ENCODE data around the gene TMPRSS13. TPM values are rescaled to one million over a fixed set of nuclear protein-coding genes. Genes with fewer than 3 reads are reported as not detected.

The TMPRSS13 gene
- total and polyA plus RNA-seq, 2 experiments from 2014 or later = 1.3 to 1.9 TPM

DNA sequence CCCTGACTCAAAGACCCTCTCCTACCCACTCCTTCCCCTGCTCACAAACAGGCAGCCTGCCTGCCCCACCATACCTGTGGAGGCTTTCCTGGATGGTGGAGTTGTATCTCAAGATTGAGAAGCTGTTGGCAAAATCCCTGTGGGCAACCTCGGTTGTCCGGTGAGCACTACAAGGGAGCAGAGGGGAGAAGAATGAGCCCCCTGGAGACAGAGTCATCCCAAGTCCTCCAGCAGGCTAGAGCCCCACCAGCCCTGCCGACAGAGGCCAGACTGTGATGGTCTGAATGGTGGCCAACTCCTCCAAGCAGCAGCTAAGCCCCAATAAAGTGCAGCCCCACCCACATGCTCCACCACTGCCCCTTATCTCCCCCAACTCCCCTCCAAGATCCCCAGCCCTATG, 17.5 kb downstream of the TMPRSS13 start:
- H3K9me3 ChIP-seq (ENCODE audit: low read depth) = no peaks in the 10 kb centered on the region
- H3K4me3 ChIP-seq = no peak overlapping the region
- no peak overlapping the region for H2AFZ ChIP-seq
- no peaks in the 10 kb centered on the region for H3K79me2 ChIP-seq
- peaks cover 28% of the 10 kb centered on the region for H3K4me1 ChIP-seq (ENCODE audit: insufficient read depth)
- 89% methylated on average over 3 of the region's 3 CpGs for WGBS (ENCODE audit: low lambda C conversion rate, missing lambda C conversion rate)
- H4K20me1 ChIP-seq (ENCODE audit: insufficient read depth, poor library complexity, severe bottlenecking) = no peaks in the 10 kb centered on the region
- H3K27ac ChIP-seq = no peak overlapping the region
- no peak for DNase-seq (ENCODE audit: low spot score)
- H3K4me2 ChIP-seq = no peak overlapping the region
- H3K36me3 ChIP-seq (replicated peaks; ENCODE audit: insufficient read depth, low read depth) = no peaks in the 10 kb centered on the region
- no peak for TF ChIP-seq CTCF (IDR thresholded peaks at IDR 0.05; ENCODE audit: poor library complexity)
- no peak for TF ChIP-seq EZH2 (IDR thresholded peaks at IDR 0.05; ENCODE audit: borderline replicate concordance)
- TF ChIP-seq EZH2phosphoT487 (IDR thresholded peaks at IDR 0.05; ENCODE audit: low read depth, severe bottlenecking, unreplicated experiment) = no peak
- H3K27me3 ChIP-seq = no peaks in the 10 kb centered on the region
- no peaks in the 10 kb centered on the region for H3K9me2 ChIP-seq (replicated peaks; ENCODE audit: insufficient read depth)

DNA sequence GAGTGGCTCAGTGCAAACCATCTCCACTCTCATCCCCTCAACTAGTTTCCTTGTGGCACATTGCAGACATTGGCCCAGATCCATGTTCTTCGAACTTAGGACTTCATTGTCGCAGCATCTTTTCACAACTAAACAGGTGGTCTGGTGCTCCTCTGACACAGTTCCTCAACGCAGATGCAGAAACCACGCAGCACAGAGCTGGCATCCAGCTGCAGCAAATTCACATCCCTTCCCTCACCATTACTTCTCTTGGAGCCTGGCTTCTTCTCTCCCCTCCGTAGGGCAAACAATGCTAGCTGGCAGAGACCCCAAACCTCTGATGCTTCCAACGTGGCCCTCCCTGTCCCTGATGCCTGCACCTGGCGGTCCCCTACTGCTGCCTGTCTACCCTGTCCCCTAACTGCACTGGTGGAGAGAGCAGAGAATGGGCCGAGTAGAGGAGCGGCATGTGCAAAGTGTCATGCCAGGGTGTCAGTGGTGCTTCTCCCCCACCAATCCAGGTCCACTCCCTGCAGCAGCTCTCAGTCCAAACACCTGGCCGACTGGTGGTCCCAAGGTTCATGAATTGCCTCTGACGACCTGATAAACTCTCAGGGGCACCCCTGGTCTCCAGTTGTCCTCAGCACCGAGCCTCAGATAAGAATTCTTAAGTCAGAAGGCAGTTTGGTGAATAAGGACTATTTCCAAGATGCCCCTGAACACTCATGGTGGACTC, 18.1 kb downstream of the TMPRSS13 start:
- Histone ChIP-seq H4K20me1 (ENCODE audit: insufficient read depth, poor library complexity, severe bottlenecking) (no peaks in the 10 kb centered on the region), H3K27me3 (no peaks in the 10 kb centered on the region), H3K79me2 (no peaks in the 10 kb centered on the region), H3K36me3 (replicated peaks; ENCODE audit: insufficient read depth, low read depth) (no peaks in the 10 kb centered on the region), H3K9me2 (replicated peaks; ENCODE audit: insufficient read depth) (no peaks in the 10 kb centered on the region), H3K4me1 (ENCODE audit: insufficient read depth) (peaks cover 28% of the 10 kb centered on the region), H2AFZ (no peak overlapping the region), H3K9me3 (ENCODE audit: low read depth) (no peaks in the 10 kb centered on the region), H3K4me3 (no peak overlapping the region), H3K27ac (no peak overlapping the region), H3K4me2 (no peak overlapping the region)
- WGBS (ENCODE audit: low lambda C conversion rate, missing lambda C conversion rate) = 83% methylated on average over 12 of the region's 12 CpGs
- no peak for DNase-seq (ENCODE audit: low spot score)
- TF ChIP-seq EZH2 (IDR thresholded peaks at IDR 0.05; ENCODE audit: borderline replicate concordance) = no peak
- TF ChIP-seq CTCF (IDR thresholded peaks at IDR 0.05; ENCODE audit: poor library complexity) = no peak
- no peak for TF ChIP-seq EZH2phosphoT487 (IDR thresholded peaks at IDR 0.05; ENCODE audit: low read depth, severe bottlenecking, unreplicated experiment)

- Histone ChIP-seq H3K27ac (no peak overlapping the region), H3K4me3 (no peak overlapping the region)
Observed at GRCh38 chr11:117910525-117910924, 18.7 kb downstream of the TMPRSS13 start.

More at GRCh38 chr11:117910525-117910924, 18.7 kb downstream of the TMPRSS13 start:
- WGBS (ENCODE audit: low lambda C conversion rate, missing lambda C conversion rate) = 89% methylated on average over 4 of the region's 4 CpGs
- Histone ChIP-seq H3K9me3 (ENCODE audit: low read depth) (no peaks in the 10 kb centered on the region), H4K20me1 (ENCODE audit: insufficient read depth, poor library complexity, severe bottlenecking) (no peaks in the 10 kb centered on the region), H3K9me2 (replicated peaks; ENCODE audit: insufficient read depth) (no peaks in the 10 kb centered on the region), H3K36me3 (replicated peaks; ENCODE audit: insufficient read depth, low read depth) (no peaks in the 10 kb centered on the region), H3K4me1 (ENCODE audit: insufficient read depth) (peaks cover 27% of the 10 kb centered on the region), H3K27me3 (no peaks in the 10 kb centered on the region), H2AFZ (no peak overlapping the region), H3K4me2 (no peak overlapping the region), H3K79me2 (no peaks in the 10 kb centered on the region)
- TF ChIP-seq CTCF (IDR thresholded peaks at IDR 0.05; ENCODE audit: poor library complexity) = no peak
- no peak for TF ChIP-seq EZH2 (IDR thresholded peaks at IDR 0.05; ENCODE audit: borderline replicate concordance)
- TF ChIP-seq EZH2phosphoT487 (IDR thresholded peaks at IDR 0.05; ENCODE audit: low read depth, severe bottlenecking, unreplicated experiment) = no peak
- DNase-seq (ENCODE audit: low spot score) = no peak

Data from hepatocyte (in vitro differentiated cells).